Endothelial cell of umbilical vein (primary cell): ENCODE measurements around the gene BEX2. TPM values are rescaled to one million over a fixed set of nuclear protein-coding genes. Genes with fewer than 3 reads are reported as not detected.

Source experiments
- BruUV-seq: library from RNA; stranded (reverse); fragments of 400-500 nt; replicated peaks from 2 replicates; lab custom pipeline; 2021; lab: Mats Ljungman, UMichigan
- CTCF ChIA-PET: fragments of 300-600, 350-600 bp; sonication (Branson Sonifier 250); formaldehyde crosslinking; loops from one replicate; lab custom pipeline; 2021; ENCODE audit warnings: antibody characterized with exemption, inconsistent platforms; lab: Charles Lee
- POLR2A ChIA-PET: fragments of 300-600, 350-600 bp; sonication (Branson Sonifier 250); formaldehyde crosslinking; loops from one replicate; lab custom pipeline; 2021; ENCODE audit warnings: antibody characterized with exemption, inconsistent platforms; lab: Charles Lee
- DNase-seq: peaks from one replicate; pipeline ENCODE4 v3.0.0-alpha.2; 2011; ENCODE audit warnings: low read depth, low spot score
- FAIRE-seq: peaks from 2 replicates; lab custom pipeline; 2011; peaks lifted over from hg19 to GRCh38; lab: Jason Lieb, UNC
- H2AFZ ChIP-seq: 2 replicates; pipeline ENCODE4 v1.6.0; 2012; ENCODE audit warnings: low read depth, low read length, control low read depth, inconsistent platforms
- H3K27ac ChIP-seq: 2 replicates; pipeline ENCODE4 v1.5.1; 2011; ENCODE audit warnings: low read depth, mild to moderate bottlenecking, control low read depth, low read length, moderate library complexity; ENCODE audit not compliant: insufficient read depth
- H3K27me3 ChIP-seq, 2 experiments: 2 replicates each; pipeline versions ENCODE4 v1.6.0 to v1.6.1; 2011; ENCODE audit warnings: low read length in 2 of 2, mixed read lengths in 1 of 2; ENCODE audit not compliant: control insufficient read depth in 2 of 2, insufficient read depth in 2 of 2
- H3K36me3 ChIP-seq, 2 experiments: 2 replicates in 1 of 2; 3 replicates in 1 of 2; pipeline ENCODE4 v1.5.1; 2011; ENCODE audit warnings: low read length in 2 of 2, mild to moderate bottlenecking in 1 of 2, moderate library complexity in 1 of 2; ENCODE audit not compliant: control insufficient read depth in 2 of 2, insufficient read depth in 2 of 2; ENCODE audit errors: extremely low read depth in 1 of 2
- H3K4me1 ChIP-seq: 3 replicates; pipeline ENCODE4 v1.5.1; 2011; ENCODE audit warnings: mild to moderate bottlenecking, low read length; ENCODE audit not compliant: control insufficient read depth, insufficient read depth; ENCODE audit errors: extremely low read depth
- H3K4me2 ChIP-seq: 2 replicates; pipeline ENCODE4 v1.6.1; 2011; ENCODE audit warnings: low read length, control low read depth, mixed read lengths; ENCODE audit not compliant: insufficient read depth
- H3K4me3 ChIP-seq, 3 experiments: fragments of 200-600 bp in 1 of 3; sonication (generic), shearing (Covaris generic) in 1 of 3; replicated peaks in 1 of 3; 2 replicates each; pipeline ENCODE4 v1.5.1; 2011 to 2016; ENCODE audit warnings: control low read depth in 3 of 3, low read length in 3 of 3, mild to moderate bottlenecking in 2 of 3, inconsistent platforms in 1 of 3, low read depth in 1 of 3, moderate library complexity in 1 of 3; ENCODE audit not compliant: insufficient read depth in 1 of 3
- H3K79me2 ChIP-seq: 2 replicates; pipeline ENCODE4 v1.6.0; 2012; ENCODE audit warnings: low read length, inconsistent platforms; ENCODE audit not compliant: control insufficient read depth, insufficient read depth
- H3K9ac ChIP-seq: replicated peaks from 2 replicates; pipeline ENCODE3; 2011; ENCODE audit warnings: low read length, control low read depth; ENCODE audit not compliant: insufficient read depth; ENCODE audit errors: extremely low read depth
- H3K9me1 ChIP-seq: replicated peaks from 3 replicates; pipeline ENCODE4 v1.6.0; 2011; ENCODE audit warnings: mild to moderate bottlenecking, low read length; ENCODE audit not compliant: control insufficient read depth, insufficient read depth; ENCODE audit errors: extremely low read depth
- H3K9me3 ChIP-seq: replicated peaks from 2 replicates; pipeline ENCODE4 v1.5.1; 2012; ENCODE audit warnings: low read length, inconsistent platforms; ENCODE audit not compliant: control insufficient read depth, insufficient read depth
- H4K20me1 ChIP-seq: replicated peaks from 2 replicates; pipeline ENCODE3; 2011; ENCODE audit warnings: mild to moderate bottlenecking, low read length; ENCODE audit not compliant: control insufficient read depth, insufficient read depth; ENCODE audit errors: extremely low read depth
- CTCF ChIP-seq, 2 donors: IDR thresholded peaks; 1 replicate in 1 of 2; 2 replicates in 1 of 2; pipeline ENCODE4 v1.5.1; 2011; ENCODE audit warnings: low read length in 2 of 2, mild to moderate bottlenecking in 2 of 2, moderate library complexity in 2 of 2, control low read depth in 1 of 2, inconsistent platforms in 1 of 2, low read depth in 1 of 2; ENCODE audit not compliant: insufficient read depth in 1 of 2; ENCODE audit errors: extremely low read depth in 1 of 2
- EZH2 ChIP-seq: IDR thresholded peaks from 2 replicates; pipeline ENCODE4 v1.6.1; 2012; ENCODE audit warnings: borderline replicate concordance, low read depth, mild to moderate bottlenecking, moderate library complexity, low read length, inconsistent platforms; ENCODE audit not compliant: severe bottlenecking
- FOS ChIP-seq: IDR thresholded peaks from 2 replicates; pipeline ENCODE4 v1.6.1; 2011; ENCODE audit warnings: mild to moderate bottlenecking, low read length, moderate library complexity, borderline replicate concordance; ENCODE audit not compliant: insufficient read depth
- GATA2 ChIP-seq: IDR thresholded peaks from 2 replicates; pipeline ENCODE4 v1.7.0; 2011; ENCODE audit warnings: low read depth, mild to moderate bottlenecking, moderate library complexity, mixed read lengths, low read length; ENCODE audit not compliant: insufficient read length, insufficient read depth
- JUN ChIP-seq: IDR thresholded peaks from 2 replicates; pipeline ENCODE4 v1.6.1; 2011; ENCODE audit warnings: borderline replicate concordance, low read depth; ENCODE audit not compliant: insufficient read length, insufficient read depth
- MAX ChIP-seq: IDR thresholded peaks from 2 replicates; pipeline ENCODE4 v1.6.1; 2011; ENCODE audit not compliant: insufficient read depth, insufficient read length
- MYC ChIP-seq: IDR thresholded peaks from one replicate; pipeline ENCODE4 v1.6.1; 2011; ENCODE audit warnings: mild to moderate bottlenecking, low read depth, low read length
- POLR2A ChIP-seq: IDR thresholded peaks from 2 replicates; pipeline ENCODE4 v1.6.1; 2012; ENCODE audit warnings: low read depth, mild to moderate bottlenecking, control low read depth, low read length
- POLR2AphosphoS5 ChIP-seq: IDR thresholded peaks from 2 replicates; pipeline ENCODE4 v1.6.1; 2012; ENCODE audit warnings: low read depth, mild to moderate bottlenecking, control low read depth, low read length, moderate library complexity; ENCODE audit not compliant: insufficient read depth
- dilution Hi-C: fragments of 300-500 bp; cut with MboI; formaldehyde crosslinking; loops from one replicate; pipeline ENCODE4 v1.15.0; 2019; ENCODE audit warnings: low sequenced_read_pairs; ENCODE audit not compliant: extremely low pct_ligation_motif_present
- intact Hi-C: fragments of 100-400 bp; cut with micrococcal nuclease; formaldehyde crosslinking; loops from one replicate; pipeline ENCODE4 v1.10.0; 2022
- polyA plus RNA-seq, 4 experiments: library from polyadenylated mRNA; depleted of rRNA in 3 of 4; stranded (reverse) in 3 of 4; unstranded in 1 of 4; fragments of >200 nt; gene quantifications; 2 replicates each; pipeline versions ENCODE4 v1.2.1 to v1.2.3, GENCODE V29; 2011 to 2012; ENCODE audit warnings: missing spikeins in 1 of 4
- total RNA-seq: library from RNA; stranded (reverse); gene quantifications from 2 replicates; pipeline ENCODE4 v1.2.3, GENCODE V29; 2021

The BEX2 gene
- total and polyA plus RNA-seq, 2 donors (not counting 3 experiments of a cell fraction or from before 2014, with no cell fraction given): 1.4 TPM

GRCh38 chrX:103304705-103305104, 6.1 kb downstream of the BEX2 start:
- H3K4me3 ChIP-seq: no peak overlapping the region
- no peaks in the 10 kb centered on the region for H3K9me3 ChIP-seq
- BruUV-seq: no TSS peak

More at GRCh38 chrX:103304705-103305104, 6.1 kb downstream of the BEX2 start:
- H3K27me3 ChIP-seq: peaks cover 5 to 8% of the 10 kb centered on the region in 2 experiments
- H3K79me2 ChIP-seq: no peaks in the 10 kb centered on the region
- no peak overlapping the region for H3K9ac ChIP-seq
- H2AFZ ChIP-seq: no peak overlapping the region
- no peaks in the 10 kb centered on the region for H3K36me3 ChIP-seq
- intact Hi-C loops (no loop called here), dilution Hi-C loops (no loop called here)
- H3K27ac ChIP-seq: no peak overlapping the region
- FAIRE-seq: no peak
- ChIA-PET POLR2A (no interaction called here), CTCF (no interaction called here)
- H3K4me1 ChIP-seq: no peaks in the 10 kb centered on the region
- H3K9me1 ChIP-seq: no peaks in the 10 kb centered on the region
- H3K4me2 ChIP-seq: no peak overlapping the region
- H4K20me1 ChIP-seq: no peaks in the 10 kb centered on the region
- no peak for TF ChIP-seq MAX
- TF ChIP-seq JUN: no peak
- TF ChIP-seq GATA2: no peak
- no peak for TF ChIP-seq FOS
- no peak for TF ChIP-seq CTCF (IDR thresholded peaks at IDR 0.05; ENCODE audit: extremely low read depth in 1 of 2, insufficient read depth in 1 of 2, low read depth in 1 of 2, low read length in 2 of 2)
- no peak for TF ChIP-seq POLR2AphosphoS5
- no peak for TF ChIP-seq EZH2
- TF ChIP-seq MYC: no peak
- TF ChIP-seq POLR2A: no peak
- no peak for DNase-seq
